HEK293 (cell line): ENCODE results near the gene RDX.

Experiments used
- CTCF ChIA-PET: fragments of 350-600 bp; formaldehyde crosslinking; extraction: SDS; loops from one replicate; lab custom pipeline; 2021; ENCODE audit warnings: antibody characterized with exemption; lab: Yijun Ruan, JAX
- POLR2A ChIA-PET: fragments of 300-600 bp; formaldehyde crosslinking; extraction: SDS; loops from one replicate; lab custom pipeline; 2020; ENCODE audit warnings: antibody characterized with exemption, inconsistent platforms; lab: Yijun Ruan, JAX
- H3K27ac ChIP-seq: fragments of 200-500 bp; sonication (Bioruptor generic); 2 replicates; pipeline ENCODE4 v1.5.1; 2014; ENCODE audit warnings: low read depth, low read length, control low read depth, inconsistent platforms; ENCODE audit errors: extremely low read depth
- H3K36me3 ChIP-seq, 2 experiments: fragments of 200-500 bp in 1 of 2; sonication (Bioruptor generic) in 1 of 2; 1 replicate in 1 of 2; 2 replicates in 1 of 2; pipeline ENCODE4 v1.5.1; 2014 to 2017; ENCODE audit warnings: inconsistent platforms in 2 of 2, low read length in 2 of 2; ENCODE audit not compliant: control insufficient read depth in 2 of 2, insufficient read depth in 1 of 2
- H3K4me1 ChIP-seq: fragments of 200-500 bp; sonication (Bioruptor generic); 2 replicates; pipeline ENCODE4 v1.5.1; 2014; ENCODE audit warnings: mild to moderate bottlenecking, low read length, inconsistent platforms; ENCODE audit not compliant: control insufficient read depth, insufficient read depth
- H3K4me3 ChIP-seq: 2 replicates; pipeline ENCODE4 v1.5.1; 2011; ENCODE audit warnings: low read depth, mild to moderate bottlenecking, control low read depth, low read length, moderate library complexity
- H3K9me3 ChIP-seq: fragments of 200-500 bp; sonication (Bioruptor generic); 2 replicates; pipeline ENCODE4 v1.5.1; 2014; ENCODE audit warnings: low read depth, low read length, inconsistent platforms; ENCODE audit not compliant: control insufficient read depth, insufficient read depth
- HOXA7 ChIP-seq: sonication (generic); formaldehyde crosslinking; IDR thresholded peaks from 2 replicates; pipeline ENCODE4 v1.8.1; 2022; ENCODE audit warnings: missing genetic modification reagents, borderline replicate concordance
- MYNN ChIP-seq: fragments of 450-650 bp; formaldehyde crosslinking; IDR thresholded peaks from 2 replicates; pipeline ENCODE4 v1.5.1; 2016; ENCODE audit warnings: missing biosample characterization, missing genetic modification characterization, borderline replicate concordance
- OSR2 ChIP-seq: fragments of 450-650 bp; formaldehyde crosslinking; IDR thresholded peaks from 2 replicates; pipeline ENCODE4 v1.5.1; 2016; ENCODE audit warnings: missing biosample characterization, missing genetic modification characterization
- PRDM6 ChIP-seq: fragments of 450-650 bp; formaldehyde crosslinking; IDR thresholded peaks from 2 replicates; pipeline ENCODE4 v1.5.1; 2017; ENCODE audit warnings: missing biosample characterization, missing genetic modification characterization
- SP3 ChIP-seq: fragments of 450-650 bp; formaldehyde crosslinking; IDR thresholded peaks from 2 replicates; pipeline ENCODE4 v1.5.1; 2016; ENCODE audit warnings: missing biosample characterization, missing genetic modification characterization
- SP7 ChIP-seq: fragments of 450-650 bp; formaldehyde crosslinking; IDR thresholded peaks from 2 replicates; pipeline ENCODE4 v1.5.1; 2016; ENCODE audit warnings: missing biosample characterization, missing genetic modification characterization
- ZBTB48 ChIP-seq: fragments of 450-650 bp; formaldehyde crosslinking; IDR thresholded peaks from 2 replicates; pipeline ENCODE4 v1.5.1; 2016; ENCODE audit warnings: missing biosample characterization, missing genetic modification characterization
- ZNF335 ChIP-seq: fragments of 450-650 bp; formaldehyde crosslinking; conservative IDR thresholded peaks from 2 replicates; pipeline ENCODE4 v1.5.1; 2016; ENCODE audit warnings: missing biosample characterization, missing genetic modification characterization
- ZNF354C ChIP-seq: fragments of 450-650 bp; formaldehyde crosslinking; IDR thresholded peaks from 2 replicates; pipeline ENCODE4 v1.5.1; 2016; ENCODE audit warnings: missing biosample characterization, missing genetic modification characterization, low read depth, borderline replicate concordance
- ZNF654 ChIP-seq: fragments of 450-650 bp; formaldehyde crosslinking; IDR thresholded peaks from 2 replicates; pipeline ENCODE4 v1.5.1; 2016; ENCODE audit warnings: low read depth, missing biosample characterization, missing genetic modification characterization
- ZNF776 ChIP-seq: fragments of 450-650 bp; formaldehyde crosslinking; IDR thresholded peaks from 2 replicates; pipeline ENCODE4 v1.5.0; 2017; ENCODE audit warnings: missing biosample characterization, missing genetic modification characterization, borderline replicate concordance
- ZNF791 ChIP-seq: fragments of 450-650 bp; formaldehyde crosslinking; IDR thresholded peaks from 2 replicates; pipeline ENCODE4 v1.5.1; 2016; ENCODE audit warnings: missing biosample characterization, missing genetic modification characterization
- ZNF837 ChIP-seq: fragments of 450-650 bp; formaldehyde crosslinking; IDR thresholded peaks from 2 replicates; pipeline ENCODE4 v1.5.1; 2016; ENCODE audit warnings: missing biosample characterization, missing genetic modification characterization
- TF ChIP-seq, protein P1 (sequence below): fragments of 450-650 bp; formaldehyde crosslinking; IDR thresholded peaks from 2 replicates; pipeline ENCODE4 v1.5.1; 2017; ENCODE audit warnings: missing biosample characterization, mild to moderate bottlenecking, missing genetic modification characterization, moderate library complexity

Gene RDX

GRCh38 chr11:110299006-110299785 lies 2.8 kb upstream of the RDX start:
- peaks cover 9% of the 10 kb centered on the region for H3K4me1 ChIP-seq
- no peaks in the 10 kb centered on the region for H3K36me3 ChIP-seq
- no peak overlapping the region for H3K27ac ChIP-seq
- POLR2A ChIA-PET, result interaction anchor here (0.8 kb wide), 1 partner anchor 64 kb away, joined by 3 read pairs; no protein-coding TSS in a partner anchor
- CTCF ChIA-PET, result interaction anchor here (0.7 to 0.9 kb wide), 2 partner anchors 19 to 68 kb away, joined by 5 to 7 read pairs; no protein-coding TSS in a partner anchor
- no peak for TF ChIP-seq ZNF654 (tag by site-specific recombination)
- TF ChIP-seq, all 188 proteins: peak for 0
- Histone ChIP-seq H3K4me3 (no peak overlapping the region), H3K9me3 (no peaks in the 10 kb centered on the region)

DNA sequence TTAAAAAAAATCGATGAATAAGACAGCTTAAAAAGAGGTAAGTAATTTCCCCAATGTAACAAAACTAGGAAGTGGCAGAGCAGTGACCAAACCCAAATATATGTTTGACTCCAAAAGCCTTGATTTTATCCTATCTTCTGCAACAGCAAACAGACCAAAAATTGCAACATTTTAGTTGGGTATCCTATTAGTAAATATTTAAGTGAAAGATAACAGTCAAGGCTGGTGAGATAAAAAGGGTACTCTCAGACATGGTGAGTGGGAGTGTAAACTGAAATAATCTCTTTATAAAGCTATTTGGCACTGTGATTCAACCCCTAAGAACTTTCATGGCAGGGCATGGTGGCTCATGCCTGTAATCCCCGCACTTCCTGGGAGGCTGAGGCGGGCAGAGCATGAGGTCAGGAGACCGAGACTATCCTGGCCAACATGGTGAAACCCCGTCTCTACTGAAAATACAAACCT lies 1.9 kb upstream of the RDX start:
- POLR2A ChIA-PET, result interaction anchor here (0.8 kb wide), 1 partner anchor 65 kb away, joined by 3 read pairs; no protein-coding TSS in a partner anchor
- CTCF ChIA-PET, result interaction anchor here (0.6 to 0.7 kb wide), 2 partner anchors 30 to 69 kb away, joined by 3 to 5 read pairs; no protein-coding TSS in a partner anchor
- H3K36me3 ChIP-seq, result no peaks in the 10 kb centered on the region
- no peak overlapping the region for H3K27ac ChIP-seq
- TF ChIP-seq HOXA7 (CRISPR knock-in tag), result no peak
- no peak for TF ChIP-seq ZNF837 (tag by site-specific recombination)
- TF ChIP-seq ZNF354C, result no peak
- H3K4me3 ChIP-seq, result no peak overlapping the region
- H3K4me1 ChIP-seq, result peaks cover 9% of the 10 kb centered on the region
- H3K9me3 ChIP-seq, result no peaks in the 10 kb centered on the region

GRCh38 chr11:110297726-110298300 lies 1.4 kb upstream of the RDX start:
- TF ChIP-seq ZNF776 (no peak), MYNN (tag by site-specific recombination) (0 out of 2 replicates have a peak, but pooled peaks have one; percentile 29), OSR2 (tag by site-specific recombination) (peak; percentile 28), PRDM6 (tag by site-specific recombination) (peak; percentile 16; the same call in 1 of the 2 replicates)
- TF ChIP-seq, protein P1, sequence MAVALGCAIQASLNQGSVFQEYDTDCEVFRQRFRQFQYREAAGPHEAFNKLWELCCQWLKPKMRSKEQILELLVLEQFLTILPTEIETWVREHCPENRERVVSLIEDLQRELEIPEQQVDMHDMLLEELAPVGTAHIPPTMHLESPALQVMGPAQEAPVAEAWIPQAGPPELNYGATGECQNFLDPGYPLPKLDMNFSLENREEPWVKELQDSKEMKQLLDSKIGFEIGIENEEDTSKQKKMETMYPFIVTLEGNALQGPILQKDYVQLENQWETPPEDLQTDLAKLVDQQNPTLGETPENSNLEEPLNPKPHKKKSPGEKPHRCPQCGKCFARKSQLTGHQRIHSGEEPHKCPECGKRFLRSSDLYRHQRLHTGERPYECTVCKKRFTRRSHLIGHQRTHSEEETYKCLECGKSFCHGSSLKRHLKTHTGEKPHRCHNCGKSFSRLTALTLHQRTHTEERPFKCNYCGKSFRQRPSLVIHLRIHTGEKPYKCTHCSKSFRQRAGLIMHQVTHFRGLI (tag by site-specific recombination), result no peak
- TF ChIP-seq, all 188 proteins: peak for 3
- CTCF ChIA-PET, result interaction anchor here (0.6 to 0.8 kb wide), 2 partner anchors 30 to 78 kb away, joined by 3 read pairs; no protein-coding TSS in a partner anchor
- Histone ChIP-seq H3K27ac (peak overlapping the region; percentile 100), H3K4me1 (peaks cover 9% of the 10 kb centered on the region), H3K4me3 (no peak overlapping the region), H3K36me3 (no peaks in the 10 kb centered on the region), H3K9me3 (no peaks in the 10 kb centered on the region)
- POLR2A ChIA-PET, result interaction anchor here (0.8 to 2.4 kb wide), 3 partner anchors 8 to 95 kb away, joined by 3 to 13 read pairs (median 8); no protein-coding TSS in a partner anchor

DNA sequence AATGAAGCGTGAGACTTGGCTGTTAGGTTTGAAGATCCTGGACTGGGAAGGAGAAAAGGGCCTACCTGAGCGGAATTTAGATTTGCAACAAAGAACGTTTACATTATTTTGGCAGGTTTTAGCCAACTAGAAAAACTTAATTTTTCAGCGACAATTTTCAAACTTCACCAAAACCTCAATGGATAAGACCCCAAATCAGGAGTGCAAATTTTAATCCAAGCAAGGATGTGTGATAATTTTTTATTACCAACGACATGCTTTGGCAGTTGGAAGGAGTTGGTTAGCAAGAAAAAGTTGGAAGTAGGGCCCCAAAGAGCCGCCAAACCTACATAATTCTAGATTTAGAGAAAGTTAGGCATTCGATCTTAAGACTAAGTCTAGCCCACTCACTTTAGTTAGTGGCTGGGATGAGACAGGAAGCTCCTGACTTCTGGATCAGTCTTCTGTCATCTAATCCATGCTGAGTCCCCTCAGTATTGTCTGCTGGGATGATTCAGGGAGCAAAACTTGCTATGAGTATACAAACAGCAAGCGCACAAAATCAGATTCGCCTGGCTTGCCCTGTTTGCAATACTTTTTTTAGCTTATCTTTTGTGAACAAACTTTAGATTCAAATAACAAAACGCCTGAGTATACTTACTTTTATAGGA lies 787 bp upstream of the RDX start:
- Histone ChIP-seq H3K4me3 (peak overlapping the region; percentile 94), H3K9me3 (no peaks in the 10 kb centered on the region), H3K4me1 (peaks cover 9% of the 10 kb centered on the region), H3K36me3 (no peaks in the 10 kb centered on the region), H3K27ac (peak overlapping the region; percentile 100)
- ChIA-PET POLR2A (interaction anchor here (0.8 to 2.4 kb wide), 10 partner anchors 8 to 133 kb away, joined by 3 to 13 read pairs (median 6); no protein-coding TSS in a partner anchor), CTCF (interaction anchor here (0.8 kb wide), 1 partner anchor 79 kb away, joined by 3 read pairs; no protein-coding TSS in a partner anchor)
- peak; percentile 9; the same call in 1 of the 2 replicates for TF ChIP-seq SP7
- TF ChIP-seq ZNF791 (tag by site-specific recombination), result no peak
- TF ChIP-seq ZBTB48 (tag by site-specific recombination), result 0 out of 2 replicates have a peak, but pooled peaks have one; percentile 1
- TF ChIP-seq ZNF335 (tag by site-specific recombination), result peak; percentile 66
- 0 out of 2 replicates have a peak, but pooled peaks have one; percentile 6 for TF ChIP-seq SP3
